Psoas muscle (tissue), 8 donors: ENCODE measurements around the gene CFLAR. TPM values are rescaled to one million over a fixed set of nuclear protein-coding genes. Genes with fewer than 3 reads are reported as not detected.

Source experiments
- ATAC-seq, 4 donors: fragments of 200-7000 bp; cut with Tn5 transposase; one replicate each; pipeline ENCODE4 v1.9.1; 2020; ENCODE audit warnings: moderate library complexity in 3 of 4, mild to moderate bottlenecking in 2 of 4
- DNase-seq, 2 donors: peaks; one replicate each; pipeline ENCODE4 v3.0.0-alpha.2; 2020
- H3K27ac ChIP-seq: fragments of 200-600 bp; one replicate; pipeline ENCODE4 v1.8.0; 2022
- H3K27me3 ChIP-seq, 3 donors: fragments of 200-600 bp in 1 of 3; one replicate each; pipeline versions ENCODE4 v1.6.1 to v1.8.0; 2013 to 2022; ENCODE audit warnings: low read length in 2 of 3, mild to moderate bottlenecking in 2 of 3, moderate library complexity in 1 of 3; ENCODE audit not compliant: insufficient read depth in 3 of 3
- H3K36me3 ChIP-seq, 2 donors: fragments of 200-600 bp in 1 of 2; one replicate each; pipeline versions ENCODE4 v1.6.1 to v1.8.0; 2013 to 2022; ENCODE audit warnings: low read depth in 1 of 2, mild to moderate bottlenecking in 1 of 2, moderate library complexity in 1 of 2; ENCODE audit not compliant: insufficient read depth in 1 of 2
- H3K4me1 ChIP-seq: fragments of 200-600 bp; one replicate; pipeline ENCODE4 v1.8.0; 2022
- H3K4me3 ChIP-seq: fragments of 200-600 bp; one replicate; pipeline ENCODE4 v1.8.0; 2022; ENCODE audit warnings: mild to moderate bottlenecking
- H3K9me3 ChIP-seq: fragments of 200-600 bp; one replicate; pipeline ENCODE4 v1.8.0; 2022
- CTCF ChIP-seq: fragments of 200-600 bp; IDR thresholded peaks from one replicate; pipeline ENCODE4 v1.8.0; 2022; ENCODE audit warnings: antibody characterized with exemption
- WGBS, 3 donors: extraction: QIAGEN DNeasy Blood & Tissue Kit; methylation state at CpG; one replicate each; pipeline versions ENCODE4 v1.1.6 to v1.1.7; 2013; 5-methylcytosine and 5-hydroxymethylcytosine counted together
- intact Hi-C, 2 donors: fragments of 100-400 bp; cut with DNase I; formaldehyde crosslinking; loops; one replicate each; pipeline versions ENCODE4 v1.11.0 to v1.14.2; 2022
- polyA plus RNA-seq, 3 donors: library from polyadenylated mRNA; stranded (reverse); fragments of 200-250 nt; gene quantifications; one replicate each; pipeline ENCODE4 v1.2.3, GENCODE V29; 2013
- total RNA-seq, 4 donors: library from RNA; stranded (reverse); fragmentation: NEBNext Ultra II Directional in 2 of 4; extraction: Animal tissue kit (Norgen Biotek cat#: 25700) in 2 of 4; gene quantifications; one replicate each; pipeline versions ENCODE4 v1.2.1 to v1.2.4, GENCODE V29; 2021 to 2023
- donor health status: healthy with polysubstance abuse.
- donor health status: DM: no; HTN: no; CAD: no; lungs with moderate emphysema.
- donor health status: Bipolar disorder and iron deficiency.
- donor health status: healthy.
- donor health status: DM: yes; HTN: yes; CAD: no.
- donor health status: DM: no; HTN: no; CAD: no.
- donor health status: DM: no; HTN: no; CAD: no.
- donor health status: DM: yes; HTN: yes; CAD: no.

Gene CFLAR
- total and polyA plus RNA-seq, 7 donors: 84.7 to 358 (median 340) TPM

DNA sequence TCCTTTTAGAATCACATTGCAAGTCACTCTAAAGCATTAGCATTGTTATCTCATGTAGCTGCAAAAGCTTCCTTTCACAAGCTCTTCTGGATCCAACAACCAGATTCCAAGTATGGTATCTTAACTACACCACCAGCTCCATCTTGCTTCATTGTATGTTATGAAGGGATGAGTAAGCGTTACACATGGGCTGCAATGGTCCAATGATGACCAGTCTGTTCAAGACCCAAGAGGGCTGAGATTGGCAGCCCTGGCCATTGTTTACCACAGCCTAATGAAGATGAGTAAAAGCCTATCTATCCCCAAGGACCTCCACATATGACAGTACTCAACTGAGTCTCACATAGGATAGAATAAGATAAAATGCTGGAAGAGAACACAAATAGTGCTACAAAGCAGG lies 6.3 kb downstream of the CFLAR start:
- peak; percentile 10 to 44 (median 29) for ATAC-seq
- intact Hi-C loops: no loop called here
- 81 to 84% (median 82%) methylated on average over 1 of the region's 1 CpG for WGBS, 3 donors
- peak in 1 of 2 donors; percentile 71 for DNase-seq
- Histone ChIP-seq H3K9me3 (no peaks in the 10 kb centered on the region), H3K4me1 (peaks cover 73% of the 10 kb centered on the region), H3K36me3 (peaks cover 2 to 17% of the 10 kb centered on the region in 2 donors), H3K27me3 (no peaks in the 10 kb centered on the region), H3K4me3 (peak overlapping the region; percentile 100), H3K27ac (peak overlapping the region; percentile 100)
- no peak for TF ChIP-seq CTCF

DNA sequence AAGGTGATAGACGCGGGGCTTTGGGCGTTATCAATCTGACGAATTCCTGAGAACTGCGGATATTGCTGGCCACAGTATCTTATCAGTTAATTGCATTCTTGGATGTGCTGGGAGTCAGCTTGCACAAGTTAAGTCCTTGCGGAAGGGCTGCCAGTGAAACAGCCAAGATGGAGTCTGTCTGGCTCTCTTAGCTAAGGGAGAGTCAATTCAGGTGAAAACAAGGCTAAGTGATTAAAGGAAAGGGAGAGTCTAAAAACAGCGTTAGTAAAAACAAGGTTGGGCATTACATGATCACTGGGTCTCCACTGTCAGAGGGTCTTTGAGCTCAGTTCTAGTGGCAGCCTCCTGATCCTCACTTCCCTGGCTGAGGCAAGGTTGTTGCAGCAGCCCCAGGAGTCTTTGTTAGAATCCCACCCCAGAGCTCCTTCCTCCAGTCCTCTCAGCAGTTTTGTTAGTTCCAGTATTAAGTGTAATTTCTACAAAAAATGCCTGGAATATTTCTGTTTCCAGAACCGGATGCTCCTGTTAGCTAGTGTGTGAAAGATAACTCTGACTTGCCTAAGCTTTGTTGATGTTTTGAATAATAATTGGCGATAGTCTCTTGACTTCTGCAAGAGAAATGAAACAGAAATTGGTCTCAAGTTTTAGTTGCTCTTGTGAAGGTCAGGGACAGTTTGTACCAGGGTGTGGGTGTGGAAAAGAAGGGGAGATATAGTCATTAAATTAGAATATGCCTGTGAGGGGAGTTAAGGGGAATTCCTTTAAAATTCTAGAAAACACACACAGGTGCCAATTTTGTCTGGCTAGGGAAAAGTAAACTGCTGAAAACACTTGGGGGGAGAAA lies 10.6 kb downstream of the CFLAR start:
- no peak for TF ChIP-seq CTCF
- ATAC-seq (no peak), DNase-seq (no peak)
- H3K9me3 ChIP-seq: no peaks in the 10 kb centered on the region
- peak overlapping the region; percentile 100 for H3K27ac ChIP-seq
- peaks cover 93% of the 10 kb centered on the region for H3K4me1 ChIP-seq
- WGBS, 3 donors: 11 to 13% (median 11%) methylated on average over 9 of the region's 9 CpGs
- intact Hi-C loops: no loop called here
- H3K36me3 ChIP-seq: peaks cover 2 to 18% of the 10 kb centered on the region in 2 donors
- no peaks in the 10 kb centered on the region for H3K27me3 ChIP-seq
- peak overlapping the region; percentile 100 for H3K4me3 ChIP-seq

- no peaks in the 10 kb centered on the region for H3K27me3 ChIP-seq
- TF ChIP-seq CTCF: no peak
- 39 to 55% (median 40%) methylated on average over 2 of the region's 2 CpGs for WGBS, 3 donors
- intact Hi-C loops: no loop called here
- H3K4me1 ChIP-seq: peaks cover 93% of the 10 kb centered on the region
- peak overlapping the region; percentile 100 for H3K4me3 ChIP-seq
- DNase-seq: no peak
- ATAC-seq: no peak
- H3K9me3 ChIP-seq: no peaks in the 10 kb centered on the region
- H3K36me3 ChIP-seq: peaks cover 2 to 18% of the 10 kb centered on the region in 2 donors
- peak overlapping the region; percentile 100 for H3K27ac ChIP-seq
These were observed 11.2 kb downstream of the CFLAR start for GRCh38 chr2:201127152-201127511.

DNA sequence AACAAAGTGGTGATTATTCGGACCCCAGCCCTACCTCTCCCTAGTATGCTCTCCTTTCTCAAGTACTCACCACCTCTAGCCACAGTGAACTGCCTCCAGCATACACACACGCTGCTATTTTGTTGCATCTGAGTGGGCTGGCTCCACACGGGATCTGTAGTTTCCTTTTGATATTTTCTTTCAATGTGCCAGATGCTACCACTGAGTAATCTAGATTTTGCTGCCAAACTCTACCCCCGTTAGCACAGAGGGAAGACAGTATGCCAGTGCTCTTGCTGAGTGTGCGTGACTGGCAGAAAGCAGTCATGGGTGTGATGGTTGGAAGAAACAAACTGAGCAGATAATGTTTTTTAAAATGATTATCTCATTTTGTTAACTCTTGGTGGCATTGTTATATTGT lies 11.6 kb downstream of the CFLAR start:
- peak; percentile 63 to 71 (median 64) for ATAC-seq
- peaks cover 2 to 18% of the 10 kb centered on the region in 2 donors for H3K36me3 ChIP-seq
- DNase-seq: peak; percentile 49 to 72
- intact Hi-C loops: no loop called here
- 4 to 10% (median 10%) methylated on average over 5 of the region's 5 CpGs for WGBS, 3 donors
- peak overlapping the region; percentile 100 for H3K4me3 ChIP-seq
- H3K27ac ChIP-seq: peak overlapping the region; percentile 100
- peaks cover 93% of the 10 kb centered on the region for H3K4me1 ChIP-seq
- no peak for TF ChIP-seq CTCF
- no peaks in the 10 kb centered on the region for H3K27me3 ChIP-seq
- no peaks in the 10 kb centered on the region for H3K9me3 ChIP-seq
